Neutrophil (primary cell): ENCODE data around the gene TFAM.
A peak's percentile ranks its signal among the peaks of the same experiment; 100 is the strongest.

Source experiments
- H3K27ac ChIP-seq: fragments of 200-600 bp; sonication (generic); 2 replicates; pipeline ENCODE4 v1.5.1; 2016; ENCODE audit warnings: mild to moderate bottlenecking, moderate library complexity
- H3K27me3 ChIP-seq: fragments of 200-600 bp; sonication (generic); 2 replicates; pipeline ENCODE4 v1.6.0; 2016; ENCODE audit warnings: mild to moderate bottlenecking
- H3K36me3 ChIP-seq: fragments of 200-600 bp; sonication (generic); 2 replicates; pipeline ENCODE4 v1.5.1; 2017
- H3K4me1 ChIP-seq, 2 experiments: fragments of 200-600 bp in 1 of 2; sonication (generic) in 1 of 2; 1 replicate in 1 of 2; 2 replicates in 1 of 2; pipeline versions ENCODE4 v1.5.1 to v1.6.1; 2013 to 2016; ENCODE audit warnings: low read depth in 1 of 2, low read length in 1 of 2, mild to moderate bottlenecking in 1 of 2, moderate library complexity in 1 of 2; ENCODE audit not compliant: control insufficient read depth in 1 of 2, insufficient read depth in 1 of 2
- H3K4me3 ChIP-seq, 2 experiments: fragments of 200-600 bp in 1 of 2; sonication (generic) in 1 of 2; 1 replicate in 1 of 2; 2 replicates in 1 of 2; pipeline ENCODE4 v1.5.1; 2013 to 2016; ENCODE audit warnings: low read depth in 1 of 2, low read length in 1 of 2, mild to moderate bottlenecking in 1 of 2, moderate library complexity in 1 of 2
- H3K9me3 ChIP-seq: fragments of 200-600 bp; sonication (generic); 2 replicates; pipeline ENCODE4 v1.5.1; 2016
- TF ChIP-seq, protein P1 (sequence below): fragments of 200-600 bp; sonication (generic); IDR thresholded peaks from 2 replicates; pipeline ENCODE4 v1.5.1; 2016; ENCODE audit warnings: antibody characterized with exemption

TFAM gene

DNA sequence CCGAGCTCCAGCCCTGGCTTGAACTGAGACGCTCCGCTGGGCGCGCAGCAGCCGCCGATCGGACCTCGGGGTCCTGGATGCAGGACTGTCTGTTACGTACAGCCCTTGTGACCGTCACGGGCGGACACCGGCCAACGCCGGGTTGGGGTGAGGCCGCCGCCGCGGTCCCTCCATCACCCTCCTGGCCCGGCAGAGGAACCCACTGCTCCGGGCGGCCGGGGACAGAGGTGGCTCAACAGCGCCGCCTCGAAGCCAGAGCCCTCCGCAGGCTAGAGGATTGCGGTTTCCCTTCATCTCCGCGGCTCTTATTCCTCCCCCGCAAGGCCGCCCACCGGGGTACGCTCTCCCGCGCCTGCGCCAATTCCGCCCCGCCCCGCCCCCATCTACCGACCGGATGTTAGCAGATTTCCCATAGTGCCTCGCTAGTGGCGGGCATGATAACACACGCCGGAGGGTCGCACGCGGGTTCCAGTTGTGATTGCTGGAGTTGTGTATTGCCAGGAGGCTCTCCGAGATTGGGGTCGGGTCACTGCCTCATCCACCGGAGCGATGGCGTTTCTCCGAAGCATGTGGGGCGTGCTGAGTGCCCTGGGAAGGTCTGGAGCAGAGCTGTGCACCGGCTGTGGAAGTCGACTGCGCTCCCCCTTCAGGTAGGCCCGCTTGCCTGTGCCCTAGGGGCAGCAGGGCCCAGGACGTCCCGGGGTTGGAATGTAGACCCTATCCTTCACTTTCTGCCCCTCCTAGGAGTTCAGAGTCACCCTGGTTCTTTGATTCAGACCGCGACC is at the start of gene TFAM:
TSS of gene TFAM (plus strand) at position 412 of the 785 bp plus-strand sequence. CDS start at position 550, 138 bp downstream.
- H3K27ac ChIP-seq: peak within 1 kb of the TSS; percentile 94
- TF ChIP-seq, protein P1, sequence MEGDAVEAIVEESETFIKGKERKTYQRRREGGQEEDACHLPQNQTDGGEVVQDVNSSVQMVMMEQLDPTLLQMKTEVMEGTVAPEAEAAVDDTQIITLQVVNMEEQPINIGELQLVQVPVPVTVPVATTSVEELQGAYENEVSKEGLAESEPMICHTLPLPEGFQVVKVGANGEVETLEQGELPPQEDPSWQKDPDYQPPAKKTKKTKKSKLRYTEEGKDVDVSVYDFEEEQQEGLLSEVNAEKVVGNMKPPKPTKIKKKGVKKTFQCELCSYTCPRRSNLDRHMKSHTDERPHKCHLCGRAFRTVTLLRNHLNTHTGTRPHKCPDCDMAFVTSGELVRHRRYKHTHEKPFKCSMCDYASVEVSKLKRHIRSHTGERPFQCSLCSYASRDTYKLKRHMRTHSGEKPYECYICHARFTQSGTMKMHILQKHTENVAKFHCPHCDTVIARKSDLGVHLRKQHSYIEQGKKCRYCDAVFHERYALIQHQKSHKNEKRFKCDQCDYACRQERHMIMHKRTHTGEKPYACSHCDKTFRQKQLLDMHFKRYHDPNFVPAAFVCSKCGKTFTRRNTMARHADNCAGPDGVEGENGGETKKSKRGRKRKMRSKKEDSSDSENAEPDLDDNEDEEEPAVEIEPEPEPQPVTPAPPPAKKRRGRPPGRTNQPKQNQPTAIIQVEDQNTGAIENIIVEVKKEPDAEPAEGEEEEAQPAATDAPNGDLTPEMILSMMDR: peak; percentile 70
- H3K4me3 ChIP-seq: peak within 1 kb of the TSS; percentile 69 to 77
- H3K27me3 ChIP-seq: no peaks in the 10 kb centered on the region
- H3K4me1 ChIP-seq: peaks cover 34 to 40% of the 10 kb centered on the region in 2 experiments
- peaks cover 19% of the 10 kb centered on the region for H3K36me3 ChIP-seq
- no peaks in the 10 kb centered on the region for H3K9me3 ChIP-seq

DNA sequence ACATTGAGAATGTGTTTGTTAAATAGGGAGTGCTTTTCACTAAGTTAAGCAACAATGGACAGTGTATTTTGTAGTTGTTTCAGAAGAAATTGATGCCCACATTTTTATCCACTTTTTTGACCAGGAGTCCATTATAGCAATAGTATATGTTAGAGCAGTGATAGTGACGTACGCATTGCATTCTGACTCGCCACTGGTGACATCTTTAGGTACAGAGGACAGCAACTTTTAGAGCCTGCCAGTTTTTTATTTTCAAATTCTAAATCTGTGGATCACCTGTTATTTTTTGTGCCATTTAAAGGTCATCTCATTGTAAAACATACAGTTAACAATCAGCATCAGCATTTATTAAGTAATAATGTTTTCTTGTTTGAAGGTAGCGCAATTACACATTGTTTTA is 49.0 kb upstream of the TFAM start:
- peak overlapping the region; percentile 67 to 79 for H3K4me3 ChIP-seq

DNA sequence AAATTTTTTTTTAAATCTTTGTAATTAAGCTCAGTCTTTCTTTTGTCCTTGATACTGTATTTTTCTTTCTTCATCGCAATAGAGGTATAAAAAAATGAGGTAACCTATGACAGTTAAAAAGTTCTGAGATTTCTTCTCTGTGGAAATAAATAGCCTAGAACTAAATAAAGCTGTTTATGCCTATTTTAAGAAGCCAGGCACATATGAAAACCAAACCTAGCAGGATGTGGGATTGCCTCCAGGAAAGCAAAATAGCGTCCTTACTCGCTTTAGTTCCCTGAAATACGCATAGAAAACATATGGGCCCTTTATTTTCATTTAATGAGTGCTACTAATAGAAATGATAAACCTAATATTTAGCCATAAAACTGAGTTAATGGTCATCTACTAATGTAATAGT is 43.8 kb upstream of the TFAM start:
- peaks cover 3% of the 10 kb centered on the region for H3K36me3 ChIP-seq
- no peaks in the 10 kb centered on the region for H3K9me3 ChIP-seq
- no peaks in the 10 kb centered on the region for H3K27me3 ChIP-seq
- TF ChIP-seq, protein P1: no peak
- H3K4me3 ChIP-seq: no peak overlapping the region
- peaks cover 13 to 34% of the 10 kb centered on the region in 2 experiments for H3K4me1 ChIP-seq
- H3K27ac ChIP-seq: no peak overlapping the region

More for the DNA sequence above, 49.0 kb upstream of the TFAM start:
- TF ChIP-seq, protein P1: no peak
- Histone ChIP-seq H3K27ac (peak overlapping the region; percentile 90), H3K36me3 (peaks cover 3% of the 10 kb centered on the region), H3K27me3 (no peaks in the 10 kb centered on the region), H3K9me3 (no peaks in the 10 kb centered on the region), H3K4me1 (peaks cover 46 to 66% of the 10 kb centered on the region in 2 experiments)

DNA sequence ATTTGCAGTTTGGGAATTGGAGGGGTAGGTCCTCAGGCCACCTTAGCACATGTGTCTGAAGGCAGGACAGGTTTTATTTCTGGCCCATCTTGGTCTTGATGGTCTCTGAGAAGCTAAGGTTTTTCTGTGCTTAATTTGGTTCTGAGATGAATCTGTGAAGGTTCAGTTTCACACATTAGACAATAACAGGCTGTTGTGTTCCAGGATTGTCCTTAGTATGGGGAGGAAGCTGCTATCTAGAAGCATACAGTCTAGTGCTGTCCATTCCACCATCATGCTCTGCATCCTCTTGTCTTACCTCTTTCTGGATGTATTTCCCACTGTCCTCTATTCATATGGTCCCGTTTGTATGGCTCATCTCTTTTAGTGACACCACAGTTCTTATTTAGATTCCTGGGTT is 43.3 kb upstream of the TFAM start:
- TF ChIP-seq, protein P1: no peak
- Histone ChIP-seq H3K27ac (peak overlapping the region; percentile 0), H3K4me3 (no peak overlapping the region), H3K9me3 (no peaks in the 10 kb centered on the region), H3K27me3 (no peaks in the 10 kb centered on the region), H3K36me3 (peaks cover 3% of the 10 kb centered on the region), H3K4me1 (peaks cover 7 to 29% of the 10 kb centered on the region in 2 experiments)

DNA sequence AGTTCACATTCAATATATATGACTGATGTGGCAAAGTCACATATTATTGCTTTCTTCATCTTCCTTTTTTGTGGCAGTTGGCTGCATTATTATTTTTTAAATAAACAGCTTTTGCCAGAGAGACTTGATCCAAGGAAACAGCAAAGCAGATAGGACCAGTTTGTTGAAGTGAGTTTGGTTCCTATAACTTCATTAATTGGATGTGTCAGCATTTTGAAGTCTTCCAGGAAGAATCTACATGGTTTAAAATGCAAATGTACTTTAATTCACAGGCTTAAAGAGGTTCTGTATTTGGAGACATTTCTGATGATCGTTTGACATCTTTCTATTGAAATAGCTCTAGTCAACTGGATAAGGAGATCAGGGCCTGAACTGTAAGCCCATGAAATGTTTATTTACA is 37.2 kb upstream of the TFAM start:
- Histone ChIP-seq H3K9me3 (no peaks in the 10 kb centered on the region), H3K27me3 (no peaks in the 10 kb centered on the region), H3K27ac (peak overlapping the region; percentile 65), H3K36me3 (no peaks in the 10 kb centered on the region), H3K4me3 (no peak overlapping the region), H3K4me1 (peaks cover 46 to 51% of the 10 kb centered on the region in 2 experiments)
- TF ChIP-seq, protein P1: no peak
